Measurements from ENCODE around the gene TOX4.
"Not testable (repeated sequence)": the region's sequence is repeated elsewhere in the genome, so short reads cannot be mapped to it uniquely, and the experiment has no call there.

The TOX4 gene

GRCh38 chr14:21476925-21477681 is at the start of gene TOX4, which contains the start of gene RAB2B:
TOX4 (plus strand) TSS chr14:21477195; CDS start chr14:21477279, 84 bp downstream.
RAB2B (minus strand) TSS chr14:21476959; CDS start chr14:21476872, 87 bp downstream.
- peak; percentile 90 for DNase-seq

DNA sequence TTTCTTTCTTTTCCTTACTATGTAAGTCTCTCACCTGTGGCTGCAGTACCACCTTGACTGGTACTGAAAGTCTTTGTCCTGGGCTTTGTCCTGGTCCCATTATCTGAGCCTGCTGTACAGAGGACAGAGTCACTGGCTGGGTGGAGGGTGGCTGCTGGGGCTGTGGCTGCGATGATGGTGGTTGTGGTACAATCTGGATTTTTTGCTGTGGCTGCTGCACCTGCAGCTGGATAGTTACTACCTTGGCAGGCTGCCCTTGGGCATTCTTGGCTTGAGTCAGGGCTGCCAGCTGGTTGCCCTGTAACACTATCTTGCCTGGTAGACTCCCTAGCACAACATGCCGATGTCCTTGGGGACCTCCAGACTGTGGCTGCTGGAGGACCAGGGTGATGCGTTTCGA is 48.1 kb upstream of the TOX4 start:
- DNase-seq = no peak

DNA sequence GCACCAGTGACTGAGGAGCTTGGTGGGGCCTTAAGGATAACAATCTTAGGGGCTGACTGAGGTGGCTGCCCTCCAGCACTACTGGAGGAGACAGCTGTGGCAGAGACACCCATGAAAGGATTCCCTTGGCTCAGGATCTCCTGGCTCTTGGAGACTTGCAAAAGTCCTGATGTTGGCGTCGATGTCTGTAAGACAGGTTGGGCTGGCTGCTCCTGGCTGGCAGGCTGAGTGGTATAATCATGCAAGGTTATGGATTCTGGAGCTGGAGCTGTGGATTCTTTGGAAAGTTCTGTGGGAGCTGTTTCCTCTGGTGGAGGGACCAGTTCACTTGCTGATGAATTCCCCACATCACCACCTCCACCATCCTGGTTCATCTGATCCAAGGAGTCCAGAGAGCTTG is 45.9 kb upstream of the TOX4 start:
- DNase-seq = no peak

- DNase-seq = no peak
Observed at GRCh38 chr14:21436567-21437062, 40.4 kb upstream of the TOX4 start.

DNA sequence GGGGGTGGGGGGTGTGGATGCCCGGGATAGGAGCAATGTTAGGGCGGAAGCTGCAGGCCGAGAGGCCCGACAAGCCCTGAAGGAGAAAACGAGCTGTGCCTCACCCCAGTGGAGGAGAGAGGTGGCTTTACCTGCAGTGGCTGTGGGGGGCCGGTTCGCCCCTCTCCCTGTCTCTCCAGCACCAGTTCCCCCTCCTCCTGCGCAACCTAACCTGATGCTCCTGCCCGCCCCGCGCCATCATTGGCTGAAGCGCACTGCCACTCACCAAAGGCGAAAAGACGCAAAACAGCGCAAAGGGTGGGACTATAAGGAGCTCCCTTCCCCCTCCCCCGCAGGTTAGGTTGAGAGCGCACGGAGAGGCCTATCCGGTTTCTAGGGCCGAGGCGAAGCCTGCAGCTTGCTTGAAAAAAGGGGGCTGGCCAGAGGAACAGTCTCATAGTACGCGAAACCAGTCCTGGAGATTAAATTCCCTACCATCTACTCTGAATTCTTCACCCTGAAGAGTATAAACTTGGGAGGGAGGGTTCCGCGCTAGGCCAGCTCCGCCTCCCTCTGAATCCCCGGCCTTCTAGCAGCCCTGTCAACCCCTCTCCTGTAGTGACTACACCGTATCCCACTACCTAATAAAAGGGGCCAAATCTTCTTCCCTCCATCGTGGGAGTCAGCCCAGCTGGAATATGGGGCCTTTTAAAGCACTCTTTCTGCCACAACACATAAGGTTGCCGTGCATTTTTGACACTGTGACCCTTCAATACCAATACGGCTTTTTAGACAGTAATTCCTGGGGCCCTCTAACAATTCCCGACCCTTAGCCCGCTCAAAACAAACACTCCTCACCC is 39.7 kb upstream of the TOX4 start:
- peak; percentile 49 for DNase-seq

GRCh38 chr14:21440859-21441258 is 36.1 kb upstream of the TOX4 start:
- no peak for DNase-seq

DNA sequence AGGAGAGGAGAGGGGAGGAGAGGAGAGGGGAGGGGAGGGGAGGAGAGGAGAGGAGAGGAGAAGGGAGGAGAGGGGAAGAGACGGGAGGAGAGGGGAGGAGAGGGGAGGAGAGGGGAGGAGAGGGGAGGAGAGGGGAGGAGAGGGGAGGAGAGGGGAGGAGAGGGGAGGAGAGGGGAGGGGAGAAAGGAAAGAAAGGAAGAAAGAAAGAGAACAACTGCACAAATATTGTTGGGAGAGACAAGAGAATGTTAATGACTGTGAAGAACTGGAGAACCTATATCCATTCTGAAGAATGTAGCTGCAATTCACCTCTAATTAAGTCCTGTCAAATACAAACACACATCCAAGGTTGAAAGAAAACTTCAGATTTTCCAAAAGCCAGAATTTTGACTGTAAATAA is 34.3 kb upstream of the TOX4 start:
- not testable (repeated sequence) for DNase-seq

- DNase-seq = no peak
Observed at GRCh38 chr14:21449899-21450216, 27.1 kb upstream of the TOX4 start.

- DNase-seq = no peak
Observed at GRCh38 chr14:21454843-21455544, 22.0 kb upstream of the TOX4 start.

- DNase-seq = no peak
Observed at GRCh38 chr14:21455592-21455911, 21.4 kb upstream of the TOX4 start.

- DNase-seq = peak; percentile 97
Observed at GRCh38 chr14:21455912-21456667, 20.9 kb upstream of the TOX4 start, which contains the start of gene CHD8. CHD8 (minus strand) TSS chr14:21456123; CDS start chr14:21431643, 24,480 bp downstream.

DNA sequence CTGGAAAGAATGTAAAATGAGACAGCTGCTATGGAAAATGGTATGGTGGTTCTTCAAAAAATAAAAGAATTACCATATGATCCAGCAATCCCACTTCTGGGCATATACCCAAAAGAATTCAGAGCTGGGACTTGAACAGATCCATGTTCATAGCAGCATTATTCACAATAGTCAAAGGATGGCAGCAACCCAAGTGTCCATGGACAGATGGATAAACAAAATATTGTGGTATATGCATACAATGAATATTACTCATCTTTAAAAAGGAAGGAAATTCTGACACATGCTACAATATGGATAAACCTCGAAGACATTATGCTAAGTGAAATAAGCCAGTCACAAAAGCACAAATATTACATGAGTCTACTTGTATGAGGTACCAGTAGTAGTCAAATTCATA is 9.4 kb upstream of the TOX4 start:
- no peak for DNase-seq

DNA sequence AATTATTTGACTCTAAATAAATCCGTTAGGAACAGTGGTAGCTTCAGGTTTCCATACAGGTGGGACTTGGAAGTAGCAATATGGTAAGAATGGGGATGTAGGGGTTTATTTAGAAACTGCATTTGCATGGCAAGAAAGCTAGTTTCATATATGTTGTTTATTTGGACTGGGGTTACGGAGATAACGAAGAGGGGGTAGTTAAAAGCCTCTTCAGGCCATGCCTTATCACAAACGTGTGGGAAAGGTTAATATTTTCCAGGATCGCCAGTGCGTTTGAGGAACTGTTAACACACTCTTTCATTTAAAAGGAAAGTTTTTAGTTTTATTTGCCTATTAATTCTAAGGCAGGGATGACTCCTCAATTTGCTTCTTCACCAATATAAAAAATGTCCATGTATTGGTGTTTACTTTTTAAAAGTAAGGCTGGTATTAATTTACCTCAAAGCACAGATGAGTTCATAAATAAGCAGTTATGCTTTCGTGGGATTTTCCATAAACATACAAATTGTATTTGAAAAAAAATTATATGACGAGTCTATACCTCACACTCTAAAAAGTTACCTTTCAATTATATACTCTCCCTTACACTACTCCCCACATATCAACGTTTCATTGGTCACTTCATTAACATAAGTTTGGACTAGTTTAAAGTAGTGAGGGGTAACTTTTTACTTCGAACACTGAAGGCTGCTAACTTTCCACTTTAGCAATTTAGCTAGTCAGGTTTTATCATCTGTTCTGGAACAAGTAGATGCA is 1.1 kb upstream of the TOX4 start:
- no peak for DNase-seq

GRCh38 chr14:21476523-21476924 is 471 bp upstream of the TOX4 start:
- DNase-seq = no peak

DNA sequence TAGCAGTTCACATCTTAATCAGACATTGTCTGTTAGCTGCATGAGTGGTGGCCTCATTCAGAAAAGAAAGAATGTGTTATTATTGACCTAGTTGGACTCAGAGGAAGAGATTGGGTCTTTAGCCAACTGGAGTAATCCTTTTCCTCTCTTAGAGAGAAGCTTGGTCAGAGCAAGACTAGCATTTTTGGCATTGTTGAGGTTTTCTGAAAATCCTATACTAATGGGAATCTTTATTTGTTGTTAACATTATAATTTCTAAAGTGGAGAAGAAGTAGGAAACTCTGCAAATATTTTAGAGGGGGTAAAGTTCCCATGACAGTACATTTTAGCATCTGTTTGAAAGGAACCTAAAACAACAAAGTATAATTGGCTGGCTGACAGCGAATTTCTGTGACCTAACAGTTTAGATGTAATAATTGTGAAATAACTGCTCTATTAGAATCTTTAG is 9.7 kb downstream of the TOX4 start:
- no peak for DNase-seq

- DNase-seq = no peak
Observed at GRCh38 chr14:21494902-21495762, 18.1 kb downstream of the TOX4 start.

- DNase-seq = no peak
Observed at GRCh38 chr14:21496453-21496852, 19.5 kb downstream of the TOX4 start.

DNA sequence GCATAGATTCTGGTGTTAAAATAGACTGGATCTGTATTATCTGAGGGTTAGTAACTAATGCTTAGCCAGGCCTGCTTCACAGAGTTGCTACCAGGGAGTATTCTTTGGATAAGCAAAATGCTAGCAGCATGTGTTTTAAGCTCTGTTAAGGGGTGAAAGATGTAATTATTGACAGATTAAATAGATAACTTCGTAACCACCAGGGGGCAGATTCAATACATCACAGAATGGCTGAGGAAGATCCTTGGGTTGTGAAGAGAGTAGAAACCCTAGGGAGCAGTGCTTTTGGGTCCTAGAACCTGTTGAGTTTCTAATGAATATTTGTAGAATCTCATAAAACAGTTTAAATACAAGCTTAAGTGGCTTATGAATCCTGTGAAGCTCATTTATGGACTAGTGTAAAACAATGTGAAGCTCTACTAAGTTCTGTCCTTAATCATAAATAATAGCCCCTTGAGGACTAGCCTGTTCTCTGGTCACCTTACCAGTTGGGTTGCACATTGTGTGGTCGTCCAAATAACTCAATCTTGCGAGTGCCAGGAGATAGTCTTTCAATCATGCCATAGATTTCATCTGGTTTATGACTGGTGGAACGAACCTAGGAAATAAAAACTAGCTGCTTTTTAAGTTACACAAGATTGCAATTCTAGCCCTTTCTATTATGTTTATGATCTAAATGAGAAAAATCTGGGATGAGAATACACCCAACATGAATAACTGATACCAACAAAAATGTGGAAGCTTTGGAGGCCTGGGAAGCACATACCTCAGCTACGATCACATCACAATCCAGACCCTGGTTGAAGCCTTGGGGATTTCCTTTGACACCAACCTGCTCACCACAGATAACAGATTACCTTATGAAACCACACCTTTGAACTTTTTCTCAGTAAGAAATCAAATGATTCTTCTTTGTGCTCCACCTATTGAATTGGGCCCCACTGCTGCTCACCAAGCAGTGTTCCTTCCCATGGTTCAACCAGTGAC is 21.8 kb downstream of the TOX4 start:
- DNase-seq = no peak

DNA sequence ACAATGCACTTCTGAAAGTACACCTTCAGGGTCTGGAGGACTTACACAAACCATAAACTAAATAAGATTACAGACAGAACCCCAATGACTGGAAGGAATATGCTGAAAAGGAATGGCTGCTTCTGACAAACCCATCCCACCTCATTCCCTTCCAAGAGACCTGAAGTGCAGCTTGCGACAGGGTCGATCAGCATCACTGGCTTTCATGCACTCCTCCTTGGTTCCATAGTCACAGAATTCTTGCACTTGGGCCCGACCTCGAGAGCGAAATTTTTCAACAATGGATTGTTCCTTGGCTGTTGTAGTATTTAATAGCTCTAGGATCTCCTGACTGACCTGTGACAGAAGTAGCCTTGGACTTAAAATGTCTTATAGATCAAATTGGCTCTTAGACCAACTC is 24.6 kb downstream of the TOX4 start:
- no peak for DNase-seq

GRCh38 chr14:21503376-21503775 is 26.4 kb downstream of the TOX4 start:
- no peak for DNase-seq

Data from SIG-M5 (cell line).